Measurements from ENCODE around the gene MXRA7. TPM values are rescaled to one million over a fixed set of nuclear protein-coding genes. Genes with fewer than 3 reads are reported as not detected.

Gene MXRA7, protein sequence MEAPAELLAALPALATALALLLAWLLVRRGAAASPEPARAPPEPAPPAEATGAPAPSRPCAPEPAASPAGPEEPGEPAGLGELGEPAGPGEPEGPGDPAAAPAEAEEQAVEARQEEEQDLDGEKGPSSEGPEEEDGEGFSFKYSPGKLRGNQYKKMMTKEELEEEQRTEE
- 411 TPM for total RNA-seq
- long read RNA-seq, full-length matches to known transcripts, result 1,365 of 1,454 reads
- long read RNA-seq, partial matches to known transcripts, result 10 of 1,454 reads
- long read RNA-seq, other reads (novel, unspliced or antisense), result 79 of 1,454 reads

DNA sequence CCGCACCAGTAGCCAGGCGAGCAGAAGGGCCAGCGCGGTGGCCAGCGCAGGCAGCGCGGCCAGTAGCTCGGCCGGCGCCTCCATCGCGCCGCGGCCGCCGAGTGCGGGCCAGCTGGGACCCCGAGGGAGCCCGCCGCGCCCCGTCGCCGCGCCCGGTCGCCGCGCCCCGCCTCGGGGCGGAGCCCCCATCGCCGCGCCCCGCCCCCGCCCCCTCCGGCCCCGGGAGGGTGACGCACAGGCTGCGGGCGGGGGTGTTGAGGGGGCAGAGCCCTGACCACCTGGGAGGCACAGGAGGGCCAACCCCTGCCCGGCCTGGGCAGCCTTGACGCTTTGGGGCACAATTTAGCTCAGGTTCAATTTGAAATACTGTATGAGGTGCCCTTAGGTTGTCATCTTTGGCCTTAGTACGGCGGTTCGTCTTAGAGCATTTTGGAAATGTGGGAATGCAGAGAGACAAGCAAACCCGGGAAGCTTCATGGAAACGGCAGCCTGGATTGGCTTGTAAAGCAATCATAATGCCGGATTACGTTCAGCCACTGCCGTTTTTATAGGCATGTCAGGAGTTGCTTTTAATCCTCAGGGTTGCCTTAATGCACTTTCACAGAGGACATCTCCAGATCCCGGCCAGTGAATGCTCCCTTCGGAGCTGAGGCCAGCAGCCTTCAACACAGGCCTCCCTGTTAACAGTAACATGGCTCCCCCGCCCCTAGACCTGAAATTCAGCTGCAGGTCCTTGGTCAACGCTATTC, at the start of gene MXRA7:
Gene MXRA7, minus strand, starts transcription at position 103 of the 749 bp plus-strand sequence. Its CDS starts 19 bp downstream, at position 84.
- Histone ChIP-seq H3K36me3 (peaks cover 23% of the 10 kb centered on the region), H3K27ac (replicated peaks) (peak within 1 kb of the TSS; percentile 97), H3K4me1 (peaks cover 87% of the 10 kb centered on the region), H3K9me3 (replicated peaks) (no peaks in the 10 kb centered on the region), H3K27me3 (ENCODE audit: low read depth) (no peaks in the 10 kb centered on the region), H3K4me3 (peak within 1 kb of the TSS; percentile 83)
- intact Hi-C loops (cut with micrococcal nuclease), result no loop called here
- no peak for TF ChIP-seq CTCF (IDR thresholded peaks at IDR 0.05; ENCODE audit: borderline replicate concordance)
- DNase-seq, result peak; percentile 81

DNA sequence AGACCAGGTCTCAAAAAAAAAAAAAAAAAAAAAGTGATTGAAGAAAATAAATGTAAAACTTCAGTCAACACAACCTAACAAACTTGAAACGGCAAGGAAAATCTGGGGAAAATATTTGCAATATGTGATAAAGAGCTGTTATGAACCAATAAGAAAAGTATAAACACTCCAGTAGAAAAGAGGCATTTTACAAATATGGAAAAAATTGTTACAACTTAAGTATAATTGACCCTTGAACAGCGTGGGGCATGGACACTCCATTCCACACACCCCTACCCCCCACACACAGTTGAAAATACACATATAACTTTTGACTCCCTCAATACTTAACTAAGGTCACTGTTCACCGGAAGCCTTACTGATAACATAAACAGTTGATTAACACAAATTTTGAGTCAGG, 47.8 kb upstream of the MXRA7 start:
- H3K4me1 ChIP-seq, result peaks cover 8% of the 10 kb centered on the region
- no peaks in the 10 kb centered on the region for H3K9me3 ChIP-seq (replicated peaks)
- no peak for TF ChIP-seq CTCF (IDR thresholded peaks at IDR 0.05; ENCODE audit: borderline replicate concordance)
- no peak overlapping the region for H3K27ac ChIP-seq (replicated peaks)
- intact Hi-C loops (cut with micrococcal nuclease), result no loop called here
- H3K36me3 ChIP-seq, result peaks cover 61% of the 10 kb centered on the region
- DNase-seq, result no peak
- no peak overlapping the region for H3K4me3 ChIP-seq
- no peaks in the 10 kb centered on the region for H3K27me3 ChIP-seq (ENCODE audit: low read depth)

DNA sequence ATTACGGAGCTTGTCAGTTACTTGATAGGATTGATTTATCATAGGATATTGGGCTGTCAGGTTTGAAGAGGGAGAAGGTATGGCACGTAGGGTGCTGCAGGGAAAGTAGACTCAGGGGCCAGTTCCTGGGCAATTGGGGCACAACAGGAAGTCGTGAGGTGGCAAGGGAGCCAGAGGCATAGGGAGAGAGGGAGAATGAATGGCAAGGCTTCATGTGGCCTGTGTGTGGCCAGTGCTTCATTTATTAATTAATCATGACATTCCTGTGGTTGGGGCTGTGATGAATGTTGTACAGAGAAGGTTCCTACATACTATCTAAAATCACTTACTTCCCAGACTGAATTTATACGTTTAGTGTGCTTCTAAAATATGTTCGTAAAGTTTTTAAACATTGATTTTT, 46.5 kb upstream of the MXRA7 start:
- Histone ChIP-seq H3K4me1 (peaks cover 20% of the 10 kb centered on the region), H3K27me3 (ENCODE audit: low read depth) (no peaks in the 10 kb centered on the region), H3K9me3 (replicated peaks) (no peaks in the 10 kb centered on the region), H3K4me3 (no peak overlapping the region), H3K27ac (replicated peaks) (no peak overlapping the region), H3K36me3 (peaks cover 61% of the 10 kb centered on the region)
- intact Hi-C loops (cut with micrococcal nuclease), result no loop called here
- TF ChIP-seq CTCF (IDR thresholded peaks at IDR 0.05; ENCODE audit: borderline replicate concordance), result no peak
- DNase-seq, result no peak

DNA sequence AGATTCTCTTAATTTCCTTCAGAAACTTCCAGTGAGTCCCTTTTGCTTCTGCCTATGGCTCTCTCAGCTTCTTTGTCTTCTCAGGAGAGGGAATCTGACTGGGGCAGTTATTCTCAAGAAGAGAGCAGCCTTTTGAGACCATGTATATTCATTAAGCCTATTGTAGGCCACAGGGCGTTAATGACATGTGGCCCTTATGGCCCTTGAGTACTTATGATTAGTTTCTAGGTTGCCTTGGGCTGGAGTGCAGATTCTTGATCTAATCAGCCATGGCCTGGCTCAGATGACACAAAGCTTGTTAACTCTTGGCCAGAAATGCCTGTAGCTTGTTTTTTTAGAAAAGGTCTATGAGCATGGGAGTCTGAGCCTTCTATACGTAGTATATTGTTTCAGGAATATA, 44.5 kb upstream of the MXRA7 start:
- no peak for TF ChIP-seq CTCF (IDR thresholded peaks at IDR 0.05; ENCODE audit: borderline replicate concordance)
- intact Hi-C loops (cut with micrococcal nuclease), result no loop called here
- H3K9me3 ChIP-seq (replicated peaks), result no peaks in the 10 kb centered on the region
- peaks cover 21% of the 10 kb centered on the region for H3K4me1 ChIP-seq
- H3K4me3 ChIP-seq, result no peak overlapping the region
- no peaks in the 10 kb centered on the region for H3K27me3 ChIP-seq (ENCODE audit: low read depth)
- DNase-seq, result no peak
- H3K27ac ChIP-seq (replicated peaks), result peak overlapping the region; percentile 56
- H3K36me3 ChIP-seq, result peaks cover 54% of the 10 kb centered on the region

DNA sequence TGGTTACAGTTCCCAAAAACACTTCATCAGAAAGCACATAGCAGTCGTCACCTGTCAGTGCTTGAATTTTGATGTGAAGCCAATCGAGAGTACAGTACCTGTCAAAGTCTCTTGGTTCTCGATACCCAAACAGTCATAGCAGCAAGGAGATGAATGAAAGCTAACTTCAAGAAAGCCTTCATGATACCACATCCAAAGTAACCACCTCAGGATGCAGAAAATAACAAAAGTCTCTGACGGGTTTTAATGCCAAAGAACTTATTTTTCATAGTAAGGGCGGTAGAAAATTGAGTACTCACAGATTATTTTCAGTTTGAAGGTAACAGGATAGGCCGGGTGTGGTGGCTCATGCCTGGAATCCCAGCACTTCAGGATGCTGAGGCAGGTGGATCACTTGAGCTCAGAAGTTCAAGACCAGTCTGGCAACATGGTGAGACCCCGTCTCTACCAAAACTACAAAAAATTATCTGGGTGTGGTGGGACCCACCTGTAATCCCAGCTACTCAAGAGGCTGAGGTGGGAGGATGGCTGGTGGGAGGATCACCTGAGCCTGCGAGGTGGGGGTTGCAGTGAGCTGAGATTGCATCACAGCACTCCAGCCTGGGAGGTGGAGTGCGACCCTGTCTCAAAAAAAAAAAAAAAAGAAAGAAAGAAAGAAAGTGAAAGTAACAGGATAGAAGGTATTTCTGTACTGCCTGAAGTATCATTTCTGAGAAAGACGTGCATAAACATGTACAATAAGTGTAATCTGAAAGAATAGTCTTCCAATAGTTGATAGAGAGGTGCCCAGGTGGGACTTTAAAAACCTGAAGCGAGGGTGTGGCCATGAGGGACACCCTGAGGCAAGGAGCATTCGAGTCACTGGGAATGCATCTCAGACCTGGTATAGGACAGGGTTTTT, 42.5 kb upstream of the MXRA7 start:
- peaks cover 54% of the 10 kb centered on the region for H3K36me3 ChIP-seq
- H3K4me3 ChIP-seq, result no peak overlapping the region
- intact Hi-C loops (cut with micrococcal nuclease), result no loop called here
- TF ChIP-seq CTCF (IDR thresholded peaks at IDR 0.05; ENCODE audit: borderline replicate concordance), result no peak
- no peaks in the 10 kb centered on the region for H3K9me3 ChIP-seq (replicated peaks)
- no peaks in the 10 kb centered on the region for H3K27me3 ChIP-seq (ENCODE audit: low read depth)
- peaks cover 30% of the 10 kb centered on the region for H3K4me1 ChIP-seq
- peak overlapping the region; percentile 60 for H3K27ac ChIP-seq (replicated peaks)
- no peak for DNase-seq
